ENCODE data around the gene LSM4. TPM values are rescaled to one million over a fixed set of nuclear protein-coding genes. Genes with fewer than 3 reads are reported as not detected.

The LSM4 gene
- total and polyA plus RNA-seq, 2 of the 13 experiments (the other 11 are each of a cell fraction or from before 2014, with no cell fraction given): 65.8 to 166 TPM

- TF ChIP-seq ZHX2 (IDR thresholded peaks at IDR 0.05; ENCODE audit: low read depth): no peak
- TF ChIP-seq ZHX2 (CRISPR knock-in tag; IDR thresholded peaks at IDR 0.05; ENCODE audit: borderline replicate concordance): no peak
- no peak for TF ChIP-seq SOX13 (IDR thresholded peaks at IDR 0.05)
- TF ChIP-seq SOX13 (CRISPR knock-in tag; conservative IDR thresholded peaks at IDR 0.05 in 1 of 2, IDR thresholded peaks at IDR 0.05 in 1 of 2): no peak
- TF ChIP-seq BATF2 (CRISPR knock-in tag; IDR thresholded peaks at IDR 0.05): no peak
- no peak for TF ChIP-seq SP5 (CRISPR knock-in tag; IDR thresholded peaks at IDR 0.05; ENCODE audit: borderline replicate concordance, low read depth)
- no peak for TF ChIP-seq ZNF768 (CRISPR knock-in tag; IDR thresholded peaks at IDR 0.05)
- TF ChIP-seq CENPBD1 (CRISPR knock-in tag; IDR thresholded peaks at IDR 0.05; ENCODE audit: borderline replicate concordance, low read depth): no peak
These were observed 59.3 kb downstream of the LSM4 start (continued) for GRCh38 chr19:18263324-18264136.
